Testis (tissue), 2 donors: ENCODE measurements around the gene SIK2.

ENCODE experiments used
- CTCF ChIP-seq, 3 experiments: fragments of 450-650 bp in 2 of 3; fragments of 200-600 bp in 1 of 3; sonication (generic) in 1 of 3; IDR thresholded peaks; one replicate each; pipeline ENCODE4 v1.5.1; 2016 to 2019; ENCODE audit warnings: antibody characterized with exemption in 3 of 3, mild to moderate bottlenecking in 2 of 3, moderate library complexity in 1 of 3
- POLR2A ChIP-seq: fragments of 450-650 bp; IDR thresholded peaks from one replicate; pipeline ENCODE4 v1.6.1; 2017; ENCODE audit warnings: antibody characterized with exemption, mild to moderate bottlenecking, moderate library complexity

- TF ChIP-seq CTCF (IDR thresholded peaks at IDR 0.05) (no peak), POLR2A (no peak)
These were observed 49.9 kb downstream of the SIK2 start for GRCh38 chr11:111652184-111652583.
